Adrenal gland (tissue), 12 donors: ENCODE results near the gene ENDOU. TPM values are rescaled to one million over a fixed set of nuclear protein-coding genes. Genes with fewer than 3 reads are reported as not detected.

Source experiments
- DNase-seq, 7 donors: peaks; one replicate each; pipeline ENCODE4 v3.0.0-alpha.2; 2019 to 2020
- H3K27ac ChIP-seq, 5 donors: fragments of 200-600 bp; sonication (generic) in 4 of 5; 1 replicate in 3 of 5; 2 replicates in 2 of 5; pipeline versions ENCODE4 v1.5.1 to v1.8.0; 2016 to 2020; ENCODE audit warnings: mild to moderate bottlenecking in 1 of 5
- H3K27me3 ChIP-seq: fragments of 200-600 bp; 2 replicates; pipeline ENCODE4 v1.8.0; 2021
- H3K36me3 ChIP-seq, 2 donors: fragments of 200-600 bp; replicated peaks in 1 of 2; 1 replicate in 1 of 2; 2 replicates in 1 of 2; pipeline versions ENCODE4 v1.5.1 to v1.8.0; 2018 to 2022
- H3K4me1 ChIP-seq, 2 donors: fragments of 200-600 bp; replicated peaks in 1 of 2; 1 replicate in 1 of 2; 2 replicates in 1 of 2; pipeline versions ENCODE4 v1.5.1 to v1.8.0; 2018 to 2021
- H3K4me3 ChIP-seq, 4 donors: fragments of 200-600 bp; sonication (generic) in 3 of 4; one replicate each; pipeline ENCODE4 v1.5.1; 2016 to 2018
- H3K9me3 ChIP-seq, 3 donors: fragments of 200-600 bp; sonication (generic) in 1 of 3; replicated peaks in 1 of 3; 1 replicate in 2 of 3; 2 replicates in 1 of 3; pipeline versions ENCODE4 v1.5.1 to v1.8.0; 2016 to 2021
- POLR2A ChIP-seq, 2 donors: fragments of 450-650 bp; IDR thresholded peaks; one replicate each; pipeline ENCODE4 v1.6.1; 2017; ENCODE audit warnings: antibody characterized with exemption in 2 of 2, mild to moderate bottlenecking in 2 of 2, moderate library complexity in 1 of 2
- WGBS, 4 donors: extraction: QIAGEN DNeasy Blood & Tissue Kit in 2 of 4; methylation state at CpG; one replicate each; pipeline versions ENCODE4 v1.1.5 to v1.1.7; 2013 to 2017; 5-methylcytosine and 5-hydroxymethylcytosine counted together
- intact Hi-C, 2 donors: fragments of 100-400 bp; cut with DNase I; formaldehyde crosslinking; loops; one replicate each; pipeline versions ENCODE4 v1.14.1 to v1.15.0; 2022 to 2023
- polyA plus RNA-seq, 3 donors: library from polyadenylated mRNA; stranded (reverse); fragments of 200-250 nt in 2 of 3; fragments of 350-450 nt in 1 of 3; fragmentation: Illumina TruSeq in 1 of 3; extraction: RNeasy Lipid Tissue Mini Kit (QIAGEN cat#74804) in 1 of 3; gene quantifications; one replicate each; pipeline ENCODE4 v1.2.3, GENCODE V29; 2013 to 2014
- total RNA-seq, 9 donors: library from RNA; depleted of rRNA in 4 of 9; stranded (reverse); fragments of >200 nt in 4 of 9; fragments of 120-200 nt in 1 of 9; fragmentation: NEBNext Ultra II Directional in 1 of 9; extraction: Animal tissue kit (Norgen Biotek cat#: 25700) in 1 of 9; gene quantifications; one replicate each; pipeline versions ENCODE4 v1.1.0 to v1.2.4, GENCODE V29; 2013 to 2023
- TF ChIP-seq, protein P1 (sequence below), 6 experiments: fragments of 450-650 bp in 4 of 6; fragments of 200-600 bp in 2 of 6; sonication (generic) in 1 of 6; IDR thresholded peaks; 1 replicate in 5 of 6; 2 replicates in 1 of 6; pipeline versions ENCODE4 v1.5.1 to v1.8.0; 2016 to 2021; ENCODE audit warnings: antibody characterized with exemption in 6 of 6, mild to moderate bottlenecking in 2 of 6, moderate library complexity in 1 of 6
- donor health status: healthy with polysubstance abuse.
- donor health status: Bipolar disorder and iron deficiency.
- donor health status: DM: yes; HTN: yes; CAD: no.
- donor health status: DM: no; HTN: no; CAD: no.
- donor health status: DM: no; HTN: no; CAD: no.
- donor health status: DM: yes; HTN: yes; CAD: no.

ENDOU gene
- total and polyA plus RNA-seq, 12 donors = 0.11 to 2.6 (median 0.19) TPM; not detected in 3

DNA sequence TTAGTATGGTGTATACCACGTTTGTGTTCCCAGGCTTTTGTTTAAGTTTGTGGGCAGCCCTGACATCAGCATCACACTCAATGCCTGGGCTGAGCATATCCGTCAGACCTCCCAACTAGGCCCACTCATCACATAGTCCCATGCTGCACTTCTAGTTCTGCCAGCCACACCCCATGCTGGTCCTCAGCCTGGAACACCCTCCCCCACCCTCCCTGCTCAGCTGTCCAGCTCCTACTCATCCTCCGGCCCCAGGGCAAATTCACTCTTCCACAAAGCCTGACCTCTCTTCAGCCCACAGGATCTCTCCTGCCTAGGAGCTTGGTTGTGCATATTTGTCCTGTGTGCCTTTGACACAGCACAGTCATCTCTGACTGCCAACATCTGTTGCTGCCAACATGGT lies 3.9 kb upstream of the ENDOU start:
- no peaks in the 10 kb centered on the region for H3K36me3 ChIP-seq
- DNase-seq = no peak
- no peak overlapping the region for H3K27ac ChIP-seq
- no peaks in the 10 kb centered on the region for H3K27me3 ChIP-seq
- no peaks in the 10 kb centered on the region for H3K9me3 ChIP-seq
- H3K4me1 ChIP-seq = no peaks in the 10 kb centered on the region
- intact Hi-C loops = no loop called here
- H3K4me3 ChIP-seq = no peak overlapping the region
- TF ChIP-seq, protein P1, sequence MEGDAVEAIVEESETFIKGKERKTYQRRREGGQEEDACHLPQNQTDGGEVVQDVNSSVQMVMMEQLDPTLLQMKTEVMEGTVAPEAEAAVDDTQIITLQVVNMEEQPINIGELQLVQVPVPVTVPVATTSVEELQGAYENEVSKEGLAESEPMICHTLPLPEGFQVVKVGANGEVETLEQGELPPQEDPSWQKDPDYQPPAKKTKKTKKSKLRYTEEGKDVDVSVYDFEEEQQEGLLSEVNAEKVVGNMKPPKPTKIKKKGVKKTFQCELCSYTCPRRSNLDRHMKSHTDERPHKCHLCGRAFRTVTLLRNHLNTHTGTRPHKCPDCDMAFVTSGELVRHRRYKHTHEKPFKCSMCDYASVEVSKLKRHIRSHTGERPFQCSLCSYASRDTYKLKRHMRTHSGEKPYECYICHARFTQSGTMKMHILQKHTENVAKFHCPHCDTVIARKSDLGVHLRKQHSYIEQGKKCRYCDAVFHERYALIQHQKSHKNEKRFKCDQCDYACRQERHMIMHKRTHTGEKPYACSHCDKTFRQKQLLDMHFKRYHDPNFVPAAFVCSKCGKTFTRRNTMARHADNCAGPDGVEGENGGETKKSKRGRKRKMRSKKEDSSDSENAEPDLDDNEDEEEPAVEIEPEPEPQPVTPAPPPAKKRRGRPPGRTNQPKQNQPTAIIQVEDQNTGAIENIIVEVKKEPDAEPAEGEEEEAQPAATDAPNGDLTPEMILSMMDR (IDR thresholded peaks at IDR 0.05) = no peak
- TF ChIP-seq POLR2A (IDR thresholded peaks at IDR 0.05) = no peak
- WGBS, 4 donors = 71 to 90% (median 77%) methylated on average over 3 of the region's 3 CpGs

DNA sequence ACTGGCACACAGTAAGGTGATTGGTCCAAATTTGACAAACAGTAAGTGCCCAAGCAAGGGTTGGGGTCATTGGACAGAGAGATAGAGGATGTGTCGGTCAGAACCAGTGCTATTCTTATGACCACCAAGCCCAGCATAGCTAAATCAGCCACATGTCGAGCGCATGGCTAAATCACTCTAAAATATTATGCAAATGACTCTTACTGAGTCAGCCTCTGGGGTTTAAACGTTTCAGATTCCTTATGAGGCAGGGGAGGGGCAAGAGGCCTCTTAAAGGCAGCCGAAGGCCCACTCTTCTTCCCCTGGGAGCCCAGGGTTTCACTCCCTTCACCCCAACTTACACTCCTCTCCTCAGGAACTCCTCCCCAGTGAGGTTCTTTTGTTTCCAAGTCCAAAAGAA lies 603 bp upstream of the ENDOU start:
- WGBS, 4 donors = 60 to 72% (median 66%) methylated on average over 5 of the region's 5 CpGs

DNA sequence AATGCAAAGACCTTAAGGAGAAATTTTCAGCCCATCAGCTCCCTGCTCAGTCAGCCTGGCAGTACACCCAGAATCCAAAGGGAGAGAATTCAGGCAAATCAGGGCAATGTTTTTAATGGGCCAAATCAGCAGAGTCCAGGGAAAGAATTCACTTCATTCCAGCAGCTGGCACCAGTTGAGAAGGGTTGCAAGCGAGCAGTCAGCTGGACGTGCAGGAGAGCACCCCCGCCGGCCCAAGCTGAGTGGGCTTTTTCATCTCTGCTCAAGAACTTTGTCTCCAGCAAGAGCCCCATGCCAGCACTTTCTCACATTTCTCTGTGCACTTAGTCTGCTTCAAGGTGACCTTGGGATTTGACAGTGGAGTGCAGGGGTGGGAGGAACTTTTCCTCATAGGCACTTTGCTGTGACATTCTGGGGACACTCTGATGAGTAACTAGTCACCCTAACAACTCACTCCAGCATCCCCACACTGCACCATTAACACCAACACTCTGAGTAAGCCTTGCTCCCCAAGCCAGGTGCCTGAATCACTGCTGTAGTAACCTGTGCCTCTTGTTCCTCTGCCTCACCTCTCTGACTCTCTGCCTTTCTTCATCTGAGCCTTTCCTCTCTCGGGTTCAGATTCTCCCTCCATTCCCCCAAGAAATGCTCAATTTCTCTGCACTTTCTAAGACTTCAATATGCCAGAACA lies 2.2 kb downstream of the ENDOU start:
- H3K4me1 ChIP-seq = peaks cover under 1 to 4% of the 10 kb centered on the region in 2 donors
- no peaks in the 10 kb centered on the region for H3K36me3 ChIP-seq
- DNase-seq = no peak
- WGBS, 4 donors = 74 to 87% (median 79%) methylated on average over 5 of the region's 5 CpGs
- no peaks in the 10 kb centered on the region for H3K27me3 ChIP-seq
- H3K9me3 ChIP-seq = no peaks in the 10 kb centered on the region
- H3K27ac ChIP-seq = no peak overlapping the region
- no peak overlapping the region for H3K4me3 ChIP-seq
- intact Hi-C loops = loop anchor here in 1 of 2 donors (5.0 kb wide), 1 partner anchor 44 kb away; no protein-coding TSS in a partner anchor
- TF ChIP-seq, protein P1 (IDR thresholded peaks at IDR 0.05) = no peak
- TF ChIP-seq POLR2A (IDR thresholded peaks at IDR 0.05) = no peak

More for the DNA sequence above, 603 bp upstream of the ENDOU start:
- no peak overlapping the region for H3K4me3 ChIP-seq
- no peaks in the 10 kb centered on the region for H3K9me3 ChIP-seq
- TF ChIP-seq, protein P1 (IDR thresholded peaks at IDR 0.05) = no peak
- no peak for TF ChIP-seq POLR2A (IDR thresholded peaks at IDR 0.05)
- intact Hi-C loops = no loop called here
- DNase-seq = no peak
- H3K4me1 ChIP-seq = no peaks in the 10 kb centered on the region
- no peak overlapping the region for H3K27ac ChIP-seq
- no peaks in the 10 kb centered on the region for H3K27me3 ChIP-seq
- no peaks in the 10 kb centered on the region for H3K36me3 ChIP-seq

DNA sequence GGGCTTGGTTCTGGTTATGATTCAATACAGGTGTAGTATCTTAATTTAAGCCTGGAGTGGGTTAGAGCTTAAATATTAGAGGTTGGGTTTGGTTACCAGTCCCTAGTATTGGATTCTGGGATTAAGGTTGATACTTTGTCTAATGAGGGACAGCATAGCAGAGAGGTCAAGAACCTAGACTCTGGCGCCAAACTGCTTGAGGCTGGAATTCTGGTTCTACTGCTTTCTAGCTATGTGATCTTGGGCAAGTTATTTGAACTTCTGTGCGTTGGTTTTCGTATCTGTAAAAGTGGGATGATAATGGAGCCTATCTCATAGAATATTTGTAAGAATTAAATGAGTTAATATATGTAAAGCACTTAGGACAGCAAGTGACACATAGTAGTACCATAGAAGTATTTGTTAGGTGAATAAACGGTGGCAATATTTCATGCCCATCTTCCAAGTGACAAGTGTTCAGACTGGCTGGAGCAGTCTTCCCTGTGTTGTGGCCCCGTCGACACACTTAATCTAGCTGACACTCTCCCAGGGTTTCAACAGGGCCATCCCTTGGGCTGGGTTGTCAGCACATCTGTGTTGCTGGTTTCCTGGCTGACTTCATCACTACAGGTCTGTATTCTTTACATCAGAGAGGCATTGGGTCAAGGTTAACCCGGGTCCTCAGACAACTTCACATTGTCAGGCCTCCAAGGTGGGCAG lies 3.0 kb downstream of the ENDOU start:
- intact Hi-C loops = loop anchor here in 1 of 2 donors (5.0 kb wide), 1 partner anchor 45 kb away; no protein-coding TSS in a partner anchor
- WGBS, 4 donors = 81 to 89% (median 86%) methylated on average over 5 to 7 of the region's 7 CpGs

More for the DNA sequence above, 3.0 kb downstream of the ENDOU start:
- H3K4me1 ChIP-seq = peaks cover 9 to 12% of the 10 kb centered on the region in 2 donors
- TF ChIP-seq, protein P1 (IDR thresholded peaks at IDR 0.05) = no peak
- TF ChIP-seq POLR2A (IDR thresholded peaks at IDR 0.05) = no peak
- H3K36me3 ChIP-seq = no peaks in the 10 kb centered on the region
- peak in 1 of 7 donors; percentile 3 for DNase-seq
- no peak overlapping the region for H3K4me3 ChIP-seq
- no peaks in the 10 kb centered on the region for H3K27me3 ChIP-seq
- no peak overlapping the region for H3K27ac ChIP-seq
- no peaks in the 10 kb centered on the region for H3K9me3 ChIP-seq
